HUES64 (cell line): ENCODE data around the gene UGGT2.
"Not testable (repeated sequence)": the region's sequence is repeated elsewhere in the genome, so short reads cannot be mapped to it uniquely, and the experiment has no call there.

Experiments used
- H3K27ac ChIP-seq: 2 replicates; pipeline ENCODE4 v1.7.0; 2013; ENCODE audit warnings: low read depth, low read length, inconsistent platforms
- H3K27me3 ChIP-seq: 2 replicates; pipeline ENCODE4 v1.6.1; 2013; ENCODE audit warnings: mild to moderate bottlenecking, low read length; ENCODE audit not compliant: insufficient read depth
- H3K36me3 ChIP-seq: 2 replicates; pipeline ENCODE4 v1.6.1; 2013; ENCODE audit warnings: mild to moderate bottlenecking, low read length; ENCODE audit not compliant: insufficient read depth
- H3K4me1 ChIP-seq: 2 replicates; pipeline ENCODE4 v1.6.1; 2013; ENCODE audit warnings: mild to moderate bottlenecking, low read length, moderate library complexity; ENCODE audit not compliant: insufficient read depth
- H3K4me3 ChIP-seq: 2 replicates; pipeline ENCODE4 v1.5.1; 2013; ENCODE audit warnings: mild to moderate bottlenecking, low read length, moderate library complexity
- H3K9ac ChIP-seq: 2 replicates; pipeline ENCODE4 v1.6.1; 2013; ENCODE audit warnings: mild to moderate bottlenecking, low read depth, low read length
- H3K9me3 ChIP-seq: 2 replicates; pipeline ENCODE4 v1.6.1; 2013; ENCODE audit warnings: low read depth, low read length; ENCODE audit not compliant: insufficient read depth
- WGBS: fragments of 150-250, 120-280 bp; methylation state at CpG from one replicate; pipeline ENCODE4 v1.1.7; 2013; ENCODE audit warnings: missing lambda C conversion rate; 5-methylcytosine and 5-hydroxymethylcytosine counted together

UGGT2 gene

GRCh38 chr13:95781940-95782339, 271.3 kb downstream of the UGGT2 start:
- not testable (repeated sequence) for H3K36me3 ChIP-seq, H3K9ac ChIP-seq
- WGBS = 91% methylated on average over 1 of the region's 1 CpG

GRCh38 chr13:95781016-95781415, 272.2 kb downstream of the UGGT2 start:
- Histone ChIP-seq H3K4me3 (no peak overlapping the region), H3K4me1 (no peaks in the 10 kb centered on the region), H3K36me3 (peaks cover 6% of the 10 kb centered on the region; the same call in 1 of the 2 replicates), H3K9me3 (no peaks in the 10 kb centered on the region), H3K27ac (no peak overlapping the region), H3K9ac (no peak overlapping the region), H3K27me3 (no peaks in the 10 kb centered on the region)
- 94% methylated on average over 6 of the region's 6 CpGs for WGBS

More at GRCh38 chr13:95781940-95782339, 271.3 kb downstream of the UGGT2 start:
- H3K4me3 ChIP-seq, H3K9me3 ChIP-seq, H3K4me1 ChIP-seq, H3K27me3 ChIP-seq, H3K27ac ChIP-seq: not testable (repeated sequence)

DNA sequence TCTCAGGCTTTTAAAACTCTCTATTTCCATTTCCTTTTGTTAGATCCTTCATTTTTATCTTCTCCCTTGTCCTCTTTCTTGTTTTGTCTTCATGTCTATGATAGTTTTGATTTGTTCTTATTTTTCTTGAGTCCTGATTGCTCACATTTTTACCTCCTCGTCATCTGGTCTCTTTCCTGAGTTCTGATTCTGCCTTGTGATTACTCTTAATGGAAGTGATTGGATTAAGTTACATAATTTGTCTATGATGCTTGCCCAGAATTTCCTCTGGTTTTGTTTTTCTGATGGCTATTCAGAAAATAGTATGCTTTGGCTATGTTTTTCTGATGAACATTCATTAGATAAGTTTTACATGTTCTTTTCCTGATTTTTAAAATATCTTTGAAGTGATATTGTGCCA, 273.7 kb downstream of the UGGT2 start:
- WGBS = 100% methylated on average over 1 of the region's 1 CpG
- no peak overlapping the region for H3K9ac ChIP-seq
- H3K27me3 ChIP-seq = no peaks in the 10 kb centered on the region
- H3K9me3 ChIP-seq = no peaks in the 10 kb centered on the region
- no peak overlapping the region for H3K27ac ChIP-seq
- H3K36me3 ChIP-seq = peaks cover 6% of the 10 kb centered on the region; the same call in 1 of the 2 replicates
- H3K4me3 ChIP-seq = no peak overlapping the region
- H3K4me1 ChIP-seq = no peaks in the 10 kb centered on the region

DNA sequence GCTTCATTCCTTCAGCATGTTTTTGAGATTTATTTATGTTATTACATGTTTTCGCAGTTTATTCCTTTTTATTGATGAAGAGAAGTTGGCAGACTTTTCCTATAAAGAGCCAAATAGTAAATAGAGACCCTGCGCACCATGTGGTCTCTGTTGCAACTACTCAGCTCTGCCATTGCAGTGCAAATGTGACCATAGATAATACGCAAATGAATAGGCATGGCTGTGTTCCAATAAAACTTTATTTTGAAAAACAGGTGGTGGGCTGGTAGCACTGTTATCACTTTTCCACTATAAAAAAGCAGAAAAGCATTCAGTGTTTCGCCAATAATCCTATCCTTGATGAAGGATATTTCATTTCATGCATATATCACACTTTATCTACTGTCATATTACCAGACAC, 281.3 kb downstream of the UGGT2 start:
- Histone ChIP-seq H3K9ac (no peak overlapping the region), H3K36me3 (no peaks in the 10 kb centered on the region), H3K27ac (no peak overlapping the region), H3K4me3 (no peak overlapping the region), H3K4me1 (no peaks in the 10 kb centered on the region), H3K9me3 (no peaks in the 10 kb centered on the region), H3K27me3 (no peaks in the 10 kb centered on the region)
- 93% methylated on average over 4 of the region's 4 CpGs for WGBS

DNA sequence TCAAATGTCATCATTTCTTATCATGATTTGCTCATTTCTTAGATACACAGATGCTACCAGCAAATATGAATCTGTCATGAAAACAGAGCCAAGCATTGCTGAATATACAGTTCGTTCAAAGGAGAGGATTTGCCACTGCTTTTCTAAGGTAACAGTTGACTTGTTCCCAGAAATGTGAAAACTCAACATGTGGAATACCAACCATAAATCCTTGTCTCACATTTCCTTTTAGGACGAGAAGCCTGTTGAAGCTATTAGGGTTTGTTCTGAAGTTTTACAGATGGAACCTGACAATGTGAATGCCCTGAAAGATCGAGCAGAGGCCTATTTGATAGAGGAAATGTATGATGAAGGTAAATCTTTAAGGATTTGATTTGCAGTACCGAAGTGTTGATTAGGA, 289.6 kb downstream of the UGGT2 start:
- Histone ChIP-seq H3K9me3 (no peaks in the 10 kb centered on the region), H3K27ac (no peak overlapping the region), H3K4me3 (no peak overlapping the region), H3K9ac (no peak overlapping the region), H3K4me1 (no peaks in the 10 kb centered on the region), H3K27me3 (no peaks in the 10 kb centered on the region), H3K36me3 (peaks cover 21% of the 10 kb centered on the region)
- whole genome bisulfite sequencing = 96% methylated on average over 3 of the region's 4 CpGs

DNA sequence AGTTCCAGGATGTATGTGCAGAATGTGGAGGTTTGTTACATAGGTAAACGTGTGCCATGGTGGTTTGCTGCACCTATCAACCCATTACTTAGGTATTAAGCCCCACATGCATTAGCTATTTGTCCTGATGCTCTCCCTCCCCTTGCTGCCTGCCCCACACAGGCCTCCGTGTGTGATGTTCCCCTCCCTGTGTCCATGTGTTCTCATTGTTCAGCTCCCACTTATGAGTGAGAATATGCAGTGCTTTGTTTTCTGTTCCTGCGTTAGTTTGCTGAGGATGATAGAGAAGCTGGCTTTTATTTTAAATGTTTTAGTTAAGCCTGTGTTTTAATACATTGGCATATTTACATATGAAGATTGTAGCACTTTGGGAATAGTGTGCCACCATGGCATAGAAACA, 290.6 kb downstream of the UGGT2 start:
- H3K9me3 ChIP-seq, H3K4me3 ChIP-seq, H3K9ac ChIP-seq, H3K4me1 ChIP-seq, H3K27ac ChIP-seq, H3K27me3 ChIP-seq: not testable (repeated sequence)
- WGBS = 83% methylated on average over 3 of the region's 3 CpGs
- H3K36me3 ChIP-seq = peaks cover 21% of the 10 kb centered on the region

DNA sequence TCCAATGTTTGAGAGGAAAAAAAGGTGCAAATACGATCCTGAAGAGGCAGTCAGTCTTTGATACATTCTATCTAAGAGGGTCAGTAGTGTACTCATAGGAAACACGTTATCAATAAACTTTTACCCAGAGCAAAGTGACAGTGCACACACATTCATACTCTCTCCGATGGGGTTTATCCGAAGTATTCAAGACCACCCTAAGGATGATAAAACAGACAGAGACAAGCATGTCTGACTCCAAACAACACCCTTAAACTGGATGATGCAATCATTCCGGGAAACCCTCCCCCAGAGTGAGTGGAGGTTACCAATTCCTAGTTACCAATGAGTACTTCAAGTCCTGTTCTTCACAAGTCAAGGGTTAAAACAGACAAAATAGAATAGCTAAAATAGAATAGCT, 297.1 kb downstream of the UGGT2 start:
- Histone ChIP-seq H3K9me3 (no peaks in the 10 kb centered on the region), H3K27me3 (no peaks in the 10 kb centered on the region), H3K4me3 (no peak overlapping the region), H3K9ac (no peak overlapping the region), H3K36me3 (peaks cover 5% of the 10 kb centered on the region; the same call in 1 of the 2 replicates), H3K4me1 (peaks cover 6% of the 10 kb centered on the region; the same call in 1 of the 2 replicates), H3K27ac (peak overlapping the region; percentile 17; the same call in 1 of the 2 replicates)
- 91% methylated on average over 5 of the region's 5 CpGs for WGBS

DNA sequence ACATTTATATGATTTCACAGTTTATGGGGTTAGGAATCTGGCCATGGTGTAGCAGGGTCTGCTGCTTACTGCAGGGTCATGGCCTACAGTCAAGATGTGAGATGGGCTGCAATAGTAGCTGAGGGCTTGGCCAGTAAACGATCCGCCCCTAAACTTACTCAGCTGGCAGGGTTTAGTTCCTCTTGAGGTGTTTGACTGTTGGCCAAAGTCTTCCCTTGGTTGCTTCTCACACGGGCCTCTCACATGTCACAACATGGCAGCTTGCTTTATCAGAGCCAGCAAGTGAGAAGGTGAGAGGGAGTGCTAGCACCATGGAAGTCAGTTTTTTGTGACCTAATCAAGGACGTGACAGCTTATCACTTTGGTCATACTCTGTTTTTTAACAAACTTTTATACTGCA, 299.1 kb downstream of the UGGT2 start:
- H3K27me3 ChIP-seq = no peaks in the 10 kb centered on the region
- H3K4me1 ChIP-seq = peaks cover 6% of the 10 kb centered on the region; the same call in 1 of the 2 replicates
- H3K27ac ChIP-seq = no peak overlapping the region
- no peaks in the 10 kb centered on the region for H3K9me3 ChIP-seq
- 94% methylated on average over 4 of the region's 4 CpGs for WGBS
- H3K4me3 ChIP-seq = no peak overlapping the region
- no peaks in the 10 kb centered on the region for H3K36me3 ChIP-seq
- H3K9ac ChIP-seq = no peak overlapping the region

DNA sequence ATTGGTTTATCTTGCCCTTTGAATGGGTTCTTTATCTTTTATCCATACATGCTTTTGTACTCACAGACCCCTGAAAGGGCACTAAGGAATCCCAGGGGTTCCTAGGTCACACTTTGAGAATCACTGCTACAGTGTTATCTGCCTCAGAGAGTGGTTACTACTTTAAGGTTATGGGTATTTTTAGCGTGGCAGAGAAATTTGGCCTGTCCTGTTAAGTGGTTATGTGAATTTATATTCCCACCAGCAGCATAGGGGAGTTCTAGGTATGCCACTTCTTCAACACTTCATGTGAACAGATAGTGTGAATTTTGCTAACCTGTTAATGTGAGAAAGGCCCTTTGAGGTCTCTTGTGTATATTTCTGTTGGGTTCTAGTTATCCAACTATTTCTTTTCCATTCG, 300.5 kb downstream of the UGGT2 start:
- Histone ChIP-seq H3K36me3 (no peaks in the 10 kb centered on the region), H3K27me3 (no peaks in the 10 kb centered on the region), H3K4me1 (peaks cover 6% of the 10 kb centered on the region; the same call in 1 of the 2 replicates), H3K9me3 (no peaks in the 10 kb centered on the region), H3K9ac (no peak overlapping the region), H3K27ac (no peak overlapping the region), H3K4me3 (no peak overlapping the region)
- 86% methylated on average over 2 of the region's 2 CpGs for WGBS
